Measurements from ENCODE around the gene IGF1. TPM values are rescaled to one million over a fixed set of nuclear protein-coding genes. Genes with fewer than 3 reads are reported as not detected.

IGF1 gene
- polyA plus RNA-seq, 1 of the 3 experiments (the other 2 are of a cell fraction): 0.07 TPM

DNA sequence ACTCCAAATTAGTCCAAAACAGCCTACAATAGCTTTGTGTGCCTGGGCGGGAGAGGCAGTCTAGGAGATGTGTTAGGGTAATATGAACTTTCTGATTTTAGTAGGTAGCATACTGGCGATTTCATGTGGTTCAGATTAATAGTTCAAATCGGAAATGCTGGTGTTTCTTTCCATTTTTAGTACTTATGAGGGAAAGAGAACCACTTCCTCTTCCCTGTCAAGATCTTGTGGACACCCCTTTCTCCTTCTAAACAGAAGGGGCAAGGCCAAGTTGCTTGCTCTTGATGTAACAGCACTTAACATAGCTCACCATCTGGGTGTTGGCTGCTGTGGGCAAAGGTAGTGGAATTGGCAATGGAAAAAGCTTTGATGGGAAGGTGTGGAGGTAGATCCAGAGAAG, 32.2 kb upstream of the IGF1 start:
- WGBS (ENCODE audit: low lambda C conversion rate): 41% methylated on average over 3 of the region's 3 CpGs
- Histone ChIP-seq H3K27me3 (ENCODE audit: insufficient read depth) (no peaks in the 10 kb centered on the region), H3K4me3 (ENCODE audit: low read depth in 2 of 2, low read length in 1 of 2) (no peak overlapping the region), H2AFZ (ENCODE audit: low read depth) (no peak overlapping the region), H3K4me2 (no peak overlapping the region), H3K79me2 (ENCODE audit: insufficient read depth) (no peaks in the 10 kb centered on the region), H3K4me1 (ENCODE audit: control insufficient read depth in 1 of 2, insufficient read depth in 2 of 2, low read depth in 1 of 2, low read length in 1 of 2) (no peaks in the 10 kb centered on the region), H3K27ac (ENCODE audit: low read depth in 2 of 2, low read length in 1 of 2) (no peak overlapping the region), H3K9me2 (no peaks in the 10 kb centered on the region), H3F3A (replicated peaks; ENCODE audit: insufficient read depth) (no peaks in the 10 kb centered on the region), H3K9ac (no peak overlapping the region), H3K9me3 (no peaks in the 10 kb centered on the region), H3K36me3 (replicated peaks in 1 of 2; ENCODE audit: control insufficient read depth in 1 of 2, insufficient read depth in 2 of 2, low read length in 1 of 2) (no peaks in the 10 kb centered on the region), H4K20me1 (ENCODE audit: insufficient read depth) (no peaks in the 10 kb centered on the region)
- DNase-seq: no peak
- TF ChIP-seq GATA2 (CRISPR knock-in tag; IDR thresholded peaks at IDR 0.05) (no peak), MXI1 (IDR thresholded peaks at IDR 0.05; ENCODE audit: low read depth, low read length) (no peak), SIN3A (IDR thresholded peaks at IDR 0.05; ENCODE audit: borderline replicate concordance, low read depth, low read length) (no peak), EP300 (IDR thresholded peaks at IDR 0.05; ENCODE audit: borderline replicate concordance in 1 of 2, low read depth in 1 of 2, low read length in 1 of 2) (no peak), FOXJ3 (CRISPR knock-in tag; IDR thresholded peaks at IDR 0.05) (no peak)
- TF ChIP-seq, protein P1, sequence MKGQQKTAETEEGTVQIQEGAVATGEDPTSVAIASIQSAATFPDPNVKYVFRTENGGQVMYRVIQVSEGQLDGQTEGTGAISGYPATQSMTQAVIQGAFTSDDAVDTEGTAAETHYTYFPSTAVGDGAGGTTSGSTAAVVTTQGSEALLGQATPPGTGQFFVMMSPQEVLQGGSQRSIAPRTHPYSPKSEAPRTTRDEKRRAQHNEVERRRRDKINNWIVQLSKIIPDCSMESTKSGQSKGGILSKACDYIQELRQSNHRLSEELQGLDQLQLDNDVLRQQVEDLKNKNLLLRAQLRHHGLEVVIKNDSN (IDR thresholded peaks at IDR 0.05; ENCODE audit: borderline replicate concordance, low read depth): no peak
- ChIA-PET CTCF (interaction anchor here (1.0 kb wide), 1 partner anchor 29 kb away, joined by 3 read pairs; no protein-coding TSS in a partner anchor), POLR2A (no interaction called here)

GRCh38 chr12:102511575-102511974, 31.2 kb upstream of the IGF1 start:
- H3K4me1 ChIP-seq (ENCODE audit: control insufficient read depth in 1 of 2, insufficient read depth in 2 of 2, low read depth in 1 of 2, low read length in 1 of 2): no peaks in the 10 kb centered on the region
- H3K4me2 ChIP-seq: no peak overlapping the region
- WGBS (ENCODE audit: low lambda C conversion rate): 26% methylated on average over 2 of the region's 2 CpGs
- no peaks in the 10 kb centered on the region for H3F3A ChIP-seq (replicated peaks; ENCODE audit: insufficient read depth)
- H4K20me1 ChIP-seq (ENCODE audit: insufficient read depth): no peaks in the 10 kb centered on the region
- no peak overlapping the region for H3K9ac ChIP-seq
- DNase-seq: no peak
- no peaks in the 10 kb centered on the region for H3K9me2 ChIP-seq
- no peaks in the 10 kb centered on the region for H3K9me3 ChIP-seq
- H3K79me2 ChIP-seq (ENCODE audit: insufficient read depth): no peaks in the 10 kb centered on the region
- TF ChIP-seq, protein P1 (IDR thresholded peaks at IDR 0.05; ENCODE audit: borderline replicate concordance, low read depth): no peak
- no peak for TF ChIP-seq FOXM1 (IDR thresholded peaks at IDR 0.05; ENCODE audit: low read depth)
- no peak for TF ChIP-seq FOXJ3 (CRISPR knock-in tag; IDR thresholded peaks at IDR 0.05)
- TF ChIP-seq ELF1 (IDR thresholded peaks at IDR 0.05): no peak
- no peak for TF ChIP-seq POLR2AphosphoS5 (IDR thresholded peaks at IDR 0.05; ENCODE audit: low read depth, low read length)
- no peak for TF ChIP-seq TEAD4 (IDR thresholded peaks at IDR 0.05; ENCODE audit: borderline replicate concordance, insufficient read depth)
- no peak for TF ChIP-seq IRF3 (IDR thresholded peaks at IDR 0.05; ENCODE audit: low read depth, low read length)
- no peak for TF ChIP-seq EP300 (IDR thresholded peaks at IDR 0.05; ENCODE audit: borderline replicate concordance in 1 of 2, low read depth in 1 of 2, low read length in 1 of 2)
- TF ChIP-seq JUND (IDR thresholded peaks at IDR 0.05): no peak
- TF ChIP-seq MXI1 (IDR thresholded peaks at IDR 0.05; ENCODE audit: low read depth, low read length): no peak
- ChIA-PET CTCF (interaction anchor here (2.0 kb wide), 1 partner anchor 27 kb away, joined by 4 read pairs; no protein-coding TSS in a partner anchor), POLR2A (no interaction called here)
- no peak overlapping the region for H2AFZ ChIP-seq (ENCODE audit: low read depth)
- H3K4me3 ChIP-seq (ENCODE audit: low read depth in 2 of 2, low read length in 1 of 2): no peak overlapping the region
- no peaks in the 10 kb centered on the region for H3K36me3 ChIP-seq (replicated peaks in 1 of 2; ENCODE audit: control insufficient read depth in 1 of 2, insufficient read depth in 2 of 2, low read length in 1 of 2)
- H3K27me3 ChIP-seq (ENCODE audit: insufficient read depth): no peaks in the 10 kb centered on the region
- no peak overlapping the region for H3K27ac ChIP-seq (ENCODE audit: low read depth in 2 of 2, low read length in 1 of 2)

Data from SK-N-SH (cell line).